ENCODE measurements around the gene DHX8.

The DHX8 gene

DNA sequence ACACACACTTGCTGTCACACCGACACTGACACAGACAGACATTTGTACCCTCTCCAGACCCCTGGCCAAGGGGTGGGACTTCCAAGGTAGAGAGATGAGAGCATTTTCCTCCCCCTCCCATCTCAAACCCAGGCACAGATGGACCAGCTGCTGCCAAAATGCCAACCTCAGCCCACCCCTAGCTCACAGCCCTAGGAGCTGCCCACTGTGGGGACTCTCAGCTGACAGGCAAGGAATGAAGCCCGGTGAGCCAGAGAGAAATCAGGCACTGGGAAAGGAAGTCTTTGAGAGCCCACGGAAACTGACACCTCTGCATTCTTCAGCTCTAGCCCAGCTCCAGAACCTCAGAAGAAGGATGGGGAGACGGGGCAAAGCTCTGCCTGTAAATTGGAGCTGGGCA lies 59.5 kb downstream of the DHX8 start:
- Mint-ChIP-seq H3K27ac (no peak overlapping the region), H3K9me3 (no peaks in the 10 kb centered on the region), H3K4me1 (ENCODE audit: low read depth) (peaks cover 21% of the 10 kb centered on the region), H3K36me3 (ENCODE audit: low read depth) (no peaks in the 10 kb centered on the region), H3K27me3 (peaks cover 51% of the 10 kb centered on the region), H3K4me3 (no peak overlapping the region)
- no peak for DNase-seq

DNA sequence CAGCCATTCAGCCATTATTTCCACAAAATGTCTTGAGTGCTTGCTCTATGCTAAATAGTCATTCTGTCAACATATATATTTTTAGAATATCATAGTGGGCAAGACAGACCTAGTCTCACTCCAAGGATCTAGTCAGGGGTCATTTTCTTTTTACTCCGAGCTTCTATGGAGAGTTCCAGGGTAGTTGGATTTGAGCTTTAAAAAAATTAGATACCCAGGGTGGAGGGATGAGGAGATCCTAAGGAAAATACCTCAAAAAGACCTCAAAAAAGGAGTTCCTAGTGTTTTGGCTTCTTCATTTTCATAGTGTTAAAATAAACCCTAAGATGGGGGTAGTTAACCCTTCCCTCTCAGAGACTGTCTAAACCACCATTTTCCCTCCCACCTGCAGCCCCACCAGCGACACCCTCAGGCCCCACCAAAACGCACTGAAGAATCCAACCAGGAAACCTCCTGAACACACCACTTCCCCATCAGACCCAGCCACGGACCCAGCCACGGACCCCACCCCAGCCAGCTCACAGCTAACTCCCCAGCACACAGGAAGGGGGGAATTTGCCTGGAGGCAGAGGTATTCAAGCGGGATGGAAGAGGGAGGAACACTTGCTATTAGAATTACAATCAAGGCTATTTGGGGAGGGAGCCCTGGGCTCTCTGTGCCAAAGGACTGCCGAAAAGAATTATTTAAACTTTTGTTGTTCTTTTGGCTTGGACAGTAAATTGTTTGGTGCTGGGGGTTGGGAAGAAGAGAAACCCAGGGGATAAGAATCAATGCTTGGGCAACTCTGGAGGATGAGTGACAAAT lies 60.2 kb downstream of the DHX8 start:
- peak overlapping the region; percentile 35 for H3K4me3 Mint-ChIP-seq
- no peak overlapping the region for H3K27ac Mint-ChIP-seq
- H3K9me3 Mint-ChIP-seq: no peaks in the 10 kb centered on the region
- no peak for DNase-seq
- H3K36me3 Mint-ChIP-seq (ENCODE audit: low read depth): no peaks in the 10 kb centered on the region
- peaks cover 56% of the 10 kb centered on the region for H3K27me3 Mint-ChIP-seq
- H3K4me1 Mint-ChIP-seq (ENCODE audit: low read depth): peaks cover 21% of the 10 kb centered on the region

DNA sequence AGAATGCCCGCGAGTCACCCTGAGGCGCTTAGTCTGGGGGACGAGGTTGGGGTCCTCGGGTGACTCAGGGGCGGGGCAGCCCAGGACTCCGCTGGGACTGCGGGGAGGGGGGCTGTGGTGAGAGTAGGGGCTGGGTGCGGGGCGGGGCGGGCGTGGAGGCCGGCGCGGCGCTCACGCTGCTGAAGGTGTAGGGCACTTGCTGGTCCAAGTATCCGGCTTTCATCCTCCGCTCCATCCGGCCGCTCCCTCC lies 61.5 kb downstream of the DHX8 start:
- H3K9me3 Mint-ChIP-seq: no peaks in the 10 kb centered on the region
- DNase-seq: no peak
- H3K4me3 Mint-ChIP-seq: peak overlapping the region; percentile 80
- peaks cover 68% of the 10 kb centered on the region for H3K27me3 Mint-ChIP-seq
- no peak overlapping the region for H3K27ac Mint-ChIP-seq
- no peaks in the 10 kb centered on the region for H3K36me3 Mint-ChIP-seq (ENCODE audit: low read depth)
- peaks cover 21% of the 10 kb centered on the region for H3K4me1 Mint-ChIP-seq (ENCODE audit: low read depth)

DNA sequence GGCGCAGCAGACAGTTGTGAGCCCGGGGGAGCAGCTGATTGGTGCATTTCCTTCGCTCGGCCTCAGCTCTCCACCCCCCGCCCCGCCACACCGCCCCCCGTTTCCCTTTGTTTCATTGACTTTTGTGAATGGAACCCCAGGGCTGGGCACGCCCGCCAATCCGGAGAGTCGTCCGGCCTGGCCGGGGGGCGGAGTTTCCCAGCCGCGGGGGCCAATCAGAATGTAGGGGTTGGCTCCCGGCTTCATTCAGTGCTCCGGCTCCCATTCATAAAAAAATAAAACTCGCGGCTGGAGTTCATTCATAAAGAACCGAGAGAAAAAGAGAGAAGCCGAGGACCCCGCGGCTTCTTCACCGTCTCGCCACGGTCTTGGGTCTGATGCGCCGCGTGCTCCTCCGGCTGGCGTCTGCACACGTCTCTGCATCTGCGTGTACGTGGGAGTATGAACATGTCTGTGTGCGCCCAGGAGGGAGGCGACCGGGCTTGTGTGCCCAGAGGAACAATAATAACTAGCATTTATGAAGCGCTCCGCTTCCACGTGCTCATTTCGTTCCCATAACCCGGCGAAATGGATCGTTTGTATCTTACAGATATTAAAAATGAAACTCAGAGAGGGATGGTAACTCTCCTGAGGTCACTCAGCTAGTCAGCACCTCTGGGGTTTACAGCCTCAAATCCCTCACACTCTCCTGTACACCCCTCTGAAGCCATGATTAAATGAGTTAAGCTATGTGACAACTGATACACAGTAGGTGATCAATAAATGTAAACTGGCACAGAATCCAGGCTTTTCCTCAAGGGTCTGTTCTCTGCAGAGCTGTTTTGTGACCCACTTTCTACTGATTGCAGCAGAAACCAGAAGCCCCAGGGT lies 62.8 kb downstream of the DHX8 start, which contains the start of gene ETV4:
TSS of gene ETV4 (minus strand) at position 22 of the 870 bp plus-strand sequence. CDS start 723 bp downstream, outside the sequence.
- Mint-ChIP-seq H3K4me1 (ENCODE audit: low read depth) (peaks cover 21% of the 10 kb centered on the region), H3K36me3 (ENCODE audit: low read depth) (no peaks in the 10 kb centered on the region), H3K27ac (peak within 1 kb of the TSS; percentile 50), H3K4me3 (peak within 1 kb of the TSS; percentile 80), H3K9me3 (no peaks in the 10 kb centered on the region), H3K27me3 (peaks cover 74% of the 10 kb centered on the region)
- peak; percentile 94 for DNase-seq

DNA sequence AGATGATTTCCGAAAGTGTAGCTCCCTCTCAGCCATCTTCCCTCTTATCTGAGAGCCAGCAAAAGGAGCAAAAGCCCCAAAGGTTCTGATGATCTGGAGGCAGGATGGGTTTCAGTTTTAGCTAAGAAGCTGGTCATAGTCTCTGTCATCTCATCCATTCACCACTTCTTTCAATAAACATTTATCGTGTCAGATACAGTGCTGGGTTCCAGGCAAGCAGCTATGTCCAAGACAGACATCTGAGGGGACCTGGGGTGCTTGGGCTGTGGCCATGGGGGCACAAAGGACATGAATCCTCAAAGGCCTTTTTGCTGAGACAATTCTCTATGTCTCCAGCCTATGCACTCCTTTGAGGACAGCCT lies 63.4 kb downstream of the DHX8 start:
- no peaks in the 10 kb centered on the region for H3K36me3 Mint-ChIP-seq (ENCODE audit: low read depth)
- no peak for DNase-seq
- H3K9me3 Mint-ChIP-seq: no peaks in the 10 kb centered on the region
- H3K4me3 Mint-ChIP-seq: peak overlapping the region; percentile 80
- peaks cover 77% of the 10 kb centered on the region for H3K27me3 Mint-ChIP-seq
- H3K27ac Mint-ChIP-seq: no peak overlapping the region
- H3K4me1 Mint-ChIP-seq (ENCODE audit: low read depth): peaks cover 21% of the 10 kb centered on the region

DNA sequence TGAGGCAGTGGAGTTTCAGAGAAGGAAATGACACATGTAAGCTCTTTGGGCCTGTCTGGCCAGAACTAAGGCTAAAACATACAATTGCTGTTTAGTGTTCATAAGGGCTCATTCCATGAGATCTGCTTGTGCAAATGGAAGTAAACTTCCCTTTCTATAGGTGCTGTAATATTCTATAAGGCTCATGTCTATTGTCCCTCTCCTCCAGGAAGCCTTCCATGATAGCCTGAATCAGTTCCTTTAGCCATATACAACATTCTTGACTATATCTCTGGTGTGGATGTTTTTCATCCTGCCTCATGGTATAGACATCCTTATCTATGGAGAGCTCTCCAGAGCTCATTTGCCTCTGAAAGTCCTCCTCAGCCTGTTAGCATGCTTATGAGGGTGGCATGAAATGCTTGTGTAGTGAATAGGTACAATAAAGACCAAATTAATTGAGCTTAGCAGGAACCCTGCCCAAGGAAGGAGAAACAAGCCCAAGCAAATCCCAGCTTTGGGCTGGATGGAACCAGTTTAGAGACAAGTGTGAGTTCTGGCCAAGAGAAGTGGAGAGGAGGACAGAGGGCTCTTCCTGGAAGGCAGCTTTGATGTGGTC lies 64.0 kb downstream of the DHX8 start:
- Mint-ChIP-seq H3K9me3 (no peaks in the 10 kb centered on the region), H3K4me1 (ENCODE audit: low read depth) (peaks cover 21% of the 10 kb centered on the region), H3K27me3 (peaks cover 76% of the 10 kb centered on the region), H3K36me3 (ENCODE audit: low read depth) (no peaks in the 10 kb centered on the region), H3K27ac (no peak overlapping the region), H3K4me3 (no peak overlapping the region)
- DNase-seq: no peak

DNA sequence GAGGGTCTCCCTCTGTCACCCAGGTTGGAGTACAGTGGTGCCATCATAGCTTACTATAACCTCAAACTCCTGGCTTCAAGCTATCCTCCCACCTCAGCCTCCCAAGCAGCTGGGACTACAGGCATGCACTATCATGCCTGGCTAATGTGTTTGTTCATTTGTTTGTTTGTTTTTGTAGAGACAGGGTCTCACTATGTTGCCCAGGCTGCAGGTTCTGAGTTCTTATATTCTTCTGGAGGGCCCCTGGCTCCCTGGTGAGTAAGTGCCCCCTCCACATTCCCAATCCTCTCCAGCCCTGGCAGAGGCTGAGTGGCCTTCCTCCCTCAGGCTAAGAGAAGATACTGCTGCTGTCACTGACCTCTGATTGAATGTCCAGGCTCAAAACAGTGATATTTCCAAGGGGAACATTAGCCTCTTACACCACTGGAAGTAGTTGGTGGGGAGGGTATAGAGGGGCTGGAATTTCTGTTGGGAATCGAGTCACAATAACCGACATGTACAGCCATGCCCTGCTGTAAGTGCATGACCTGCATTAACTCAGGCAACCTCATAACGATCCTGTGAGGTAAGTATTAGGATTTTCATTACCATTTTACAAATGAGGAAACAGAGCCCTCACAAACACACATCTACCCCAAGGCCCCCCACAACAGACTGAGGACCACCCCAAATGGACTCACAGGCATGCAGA lies 65.1 kb downstream of the DHX8 start:
- Mint-ChIP-seq H3K4me1 (ENCODE audit: low read depth) (peaks cover 21% of the 10 kb centered on the region), H3K27me3 (peaks cover 70% of the 10 kb centered on the region), H3K36me3 (ENCODE audit: low read depth) (no peaks in the 10 kb centered on the region), H3K27ac (no peak overlapping the region), H3K9me3 (no peaks in the 10 kb centered on the region), H3K4me3 (no peak overlapping the region)
- DNase-seq: no peak

DNA sequence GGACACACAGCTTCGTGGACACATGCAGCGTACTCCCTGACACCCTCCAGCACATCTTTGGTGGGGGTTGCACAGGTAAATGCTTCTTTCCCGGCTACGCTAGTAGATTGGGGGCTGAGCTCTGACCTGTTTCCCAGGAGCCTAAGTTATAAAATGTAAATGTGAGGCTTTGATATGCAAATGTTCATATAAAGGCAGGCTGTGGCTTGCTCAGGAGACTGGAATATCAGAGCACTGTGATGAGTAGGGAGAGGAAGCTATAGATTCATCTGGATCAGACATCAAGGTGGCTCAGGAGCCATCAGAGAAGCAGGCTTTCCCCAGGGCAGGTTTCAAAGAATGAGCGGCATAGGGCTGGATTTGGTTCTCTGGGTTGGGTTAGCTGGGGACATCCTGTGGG lies 65.7 kb downstream of the DHX8 start:
- no peak overlapping the region for H3K4me3 Mint-ChIP-seq

DNA sequence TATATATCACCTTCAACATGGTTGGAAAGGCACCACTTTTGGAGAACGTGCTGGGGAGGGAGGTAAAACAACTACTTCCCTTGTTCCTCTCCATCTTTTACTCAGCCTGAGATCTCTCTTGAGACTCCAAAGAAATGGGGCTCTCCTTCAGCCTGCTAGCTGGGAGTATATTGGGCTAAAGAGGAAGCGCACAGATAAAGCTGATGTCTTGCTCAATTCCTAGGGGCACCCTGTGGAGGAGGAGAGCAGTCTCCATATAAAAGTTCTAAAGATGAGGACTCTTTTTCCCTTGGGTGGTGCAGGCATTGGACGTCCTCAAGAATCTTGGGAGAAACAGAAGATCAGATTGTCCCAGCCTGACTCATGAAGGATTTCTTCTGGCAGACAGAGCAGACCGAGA lies 67.0 kb downstream of the DHX8 start:
- H3K27ac Mint-ChIP-seq: no peak overlapping the region
- no peaks in the 10 kb centered on the region for H3K9me3 Mint-ChIP-seq
- H3K4me3 Mint-ChIP-seq: no peak overlapping the region
- H3K36me3 Mint-ChIP-seq (ENCODE audit: low read depth): no peaks in the 10 kb centered on the region
- H3K4me1 Mint-ChIP-seq (ENCODE audit: low read depth): peaks cover 16% of the 10 kb centered on the region
- no peak for DNase-seq
- H3K27me3 Mint-ChIP-seq: peaks cover 66% of the 10 kb centered on the region

More for the DNA sequence above, 65.7 kb downstream of the DHX8 start:
- Mint-ChIP-seq H3K4me1 (ENCODE audit: low read depth) (peaks cover 21% of the 10 kb centered on the region), H3K27me3 (peaks cover 68% of the 10 kb centered on the region), H3K27ac (no peak overlapping the region), H3K36me3 (ENCODE audit: low read depth) (no peaks in the 10 kb centered on the region), H3K9me3 (no peaks in the 10 kb centered on the region)
- no peak for DNase-seq

DNA sequence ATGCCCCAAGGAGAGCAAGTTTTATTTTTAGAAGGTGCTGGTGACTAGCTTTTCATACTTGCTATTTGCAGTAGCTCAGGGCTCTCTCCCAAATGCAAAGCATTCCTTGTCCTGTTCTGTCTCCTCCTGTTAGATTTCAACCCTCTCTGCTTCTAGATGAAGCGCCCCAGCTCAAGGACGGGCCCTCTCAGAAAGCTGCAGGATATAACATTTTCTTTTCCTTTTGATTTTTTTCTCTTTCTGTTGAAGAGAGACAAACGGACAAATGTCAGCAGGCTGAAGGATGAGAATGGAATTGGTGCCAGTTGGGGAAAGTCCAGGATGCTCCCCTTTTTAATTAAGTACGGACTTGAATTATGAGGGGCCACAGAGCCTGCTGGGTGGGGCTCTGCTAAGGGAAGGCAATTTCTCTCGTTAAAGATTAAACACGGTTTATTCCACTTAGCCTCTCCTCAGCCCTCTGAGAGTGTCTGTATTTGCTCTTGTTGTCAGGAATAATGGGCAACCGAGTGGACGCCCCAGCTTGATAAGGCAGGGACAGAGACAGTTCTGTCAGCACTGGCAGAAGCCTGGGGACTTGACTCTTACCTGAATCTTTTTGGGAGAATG lies 68.6 kb downstream of the DHX8 start:
- Mint-ChIP-seq H3K9me3 (no peaks in the 10 kb centered on the region), H3K4me1 (ENCODE audit: low read depth) (peaks cover 10% of the 10 kb centered on the region), H3K36me3 (ENCODE audit: low read depth) (no peaks in the 10 kb centered on the region), H3K27me3 (peaks cover 61% of the 10 kb centered on the region), H3K27ac (no peak overlapping the region), H3K4me3 (no peak overlapping the region)
- no peak for DNase-seq

DNA sequence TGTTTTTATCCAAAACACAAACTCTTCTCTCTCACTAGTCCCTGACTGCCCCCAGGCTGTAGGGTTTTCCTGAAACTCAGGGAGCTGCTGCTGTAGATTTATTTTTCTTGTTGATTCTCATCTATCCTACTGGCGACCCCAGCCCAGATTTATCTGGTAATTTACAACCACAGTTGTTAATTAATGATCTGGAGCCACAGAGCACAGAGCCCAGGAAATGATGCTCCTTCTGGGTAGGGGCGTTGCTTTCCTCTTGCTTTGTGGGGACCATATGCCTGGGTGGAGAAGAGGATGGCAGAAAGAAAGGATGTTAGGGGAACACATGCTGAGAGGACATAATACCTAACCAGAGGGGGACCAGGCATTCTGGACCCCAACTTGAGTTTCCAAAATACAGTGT lies 69.8 kb downstream of the DHX8 start:
- Mint-ChIP-seq H3K36me3 (ENCODE audit: low read depth) (no peaks in the 10 kb centered on the region), H3K4me3 (no peak overlapping the region), H3K27ac (no peak overlapping the region), H3K9me3 (no peaks in the 10 kb centered on the region), H3K27me3 (peaks cover 51% of the 10 kb centered on the region), H3K4me1 (ENCODE audit: low read depth) (peaks cover 4% of the 10 kb centered on the region)
- DNase-seq: no peak

DNA sequence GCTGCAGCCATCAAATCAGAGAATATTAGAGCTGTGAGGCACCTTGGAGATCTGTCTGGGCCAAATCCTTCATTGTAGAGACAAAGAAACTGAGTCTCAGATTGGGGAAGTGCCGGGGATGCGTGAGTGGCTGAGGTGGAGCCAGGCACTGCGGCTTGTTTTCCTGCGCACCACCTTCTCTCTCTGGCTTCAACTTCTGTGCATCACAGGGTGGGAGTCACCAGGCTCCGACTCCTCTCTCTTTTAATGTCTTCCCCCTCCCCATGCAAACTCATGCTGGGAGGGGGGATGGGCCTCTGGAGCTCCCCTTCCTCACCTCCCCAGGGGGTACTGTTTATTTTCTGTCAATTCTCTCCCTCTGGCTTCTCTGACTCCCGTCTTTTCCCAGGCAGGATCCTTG lies 71.1 kb downstream of the DHX8 start:
- Mint-ChIP-seq H3K4me3 (no peak overlapping the region), H3K4me1 (ENCODE audit: low read depth) (peaks cover 5% of the 10 kb centered on the region)

DNA sequence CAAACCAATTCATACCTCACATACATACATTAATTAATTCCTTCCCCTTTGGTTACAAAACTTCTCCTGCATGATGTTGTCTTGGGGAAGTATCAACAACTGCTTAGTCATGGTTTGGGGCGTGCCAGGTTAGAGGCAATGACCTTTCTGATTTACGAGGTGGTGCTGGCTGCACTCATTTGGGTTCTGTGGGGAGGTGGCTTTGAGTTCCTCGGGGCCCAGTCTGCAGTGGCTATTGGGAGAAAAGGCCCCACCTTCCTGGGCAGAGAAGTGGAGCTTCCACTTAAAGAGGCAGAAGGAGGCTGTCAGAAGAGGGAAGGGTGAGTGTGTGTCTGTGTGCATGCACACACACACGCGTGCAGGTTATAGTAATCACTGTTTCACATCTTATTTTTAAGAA lies 72.5 kb downstream of the DHX8 start:
- DNase-seq: no peak
- H3K9me3 Mint-ChIP-seq: no peaks in the 10 kb centered on the region
- no peak overlapping the region for H3K27ac Mint-ChIP-seq
- H3K27me3 Mint-ChIP-seq: peaks cover 33% of the 10 kb centered on the region
- peaks cover 5% of the 10 kb centered on the region for H3K4me1 Mint-ChIP-seq (ENCODE audit: low read depth)
- H3K4me3 Mint-ChIP-seq: no peak overlapping the region
- no peaks in the 10 kb centered on the region for H3K36me3 Mint-ChIP-seq (ENCODE audit: low read depth)

More for the DNA sequence above, 71.1 kb downstream of the DHX8 start:
- H3K27me3 Mint-ChIP-seq: peaks cover 38% of the 10 kb centered on the region
- DNase-seq: no peak
- H3K27ac Mint-ChIP-seq: no peak overlapping the region
- no peaks in the 10 kb centered on the region for H3K36me3 Mint-ChIP-seq (ENCODE audit: low read depth)
- H3K9me3 Mint-ChIP-seq: no peaks in the 10 kb centered on the region

DNA sequence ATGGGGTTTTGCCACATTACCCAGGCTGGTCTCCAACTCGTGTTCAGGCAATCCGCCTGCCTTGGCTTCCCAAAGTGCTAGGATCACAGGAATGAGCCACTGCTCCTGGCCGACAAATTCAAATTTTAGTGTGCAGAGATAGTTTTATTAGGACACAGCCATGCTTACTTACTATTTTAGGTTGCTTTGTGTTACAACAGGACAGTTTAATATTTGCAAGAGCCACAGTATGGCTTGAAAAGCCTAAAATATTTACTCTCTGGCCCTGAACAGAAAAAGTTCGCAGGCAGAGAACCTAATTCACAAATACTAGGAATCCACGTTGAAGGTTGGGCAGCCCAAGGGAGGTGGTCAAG lies 75.0 kb downstream of the DHX8 start:
- Mint-ChIP-seq H3K9me3 (no peaks in the 10 kb centered on the region), H3K4me3 (no peak overlapping the region), H3K27ac (no peak overlapping the region), H3K27me3 (peaks cover 41% of the 10 kb centered on the region), H3K4me1 (ENCODE audit: low read depth) (peaks cover 5% of the 10 kb centered on the region), H3K36me3 (ENCODE audit: low read depth) (no peaks in the 10 kb centered on the region)
- DNase-seq: no peak

All from activated T-cell treated with anti-CD3 and anti-CD28 coated beads, Interleukin-2, amount 50 U/mL, for 24 hours (primary cell).